ENCODE measurements around the gene HEATR9. TPM values are rescaled to one million over a fixed set of nuclear protein-coding genes. Genes with fewer than 3 reads are reported as not detected.
"Not testable (repeated sequence)": the region's sequence is repeated elsewhere in the genome, so short reads cannot be mapped to it uniquely, and the experiment has no call there.

Gene HEATR9
- total RNA-seq, 1 donor from 2014 or later, result not detected

DNA sequence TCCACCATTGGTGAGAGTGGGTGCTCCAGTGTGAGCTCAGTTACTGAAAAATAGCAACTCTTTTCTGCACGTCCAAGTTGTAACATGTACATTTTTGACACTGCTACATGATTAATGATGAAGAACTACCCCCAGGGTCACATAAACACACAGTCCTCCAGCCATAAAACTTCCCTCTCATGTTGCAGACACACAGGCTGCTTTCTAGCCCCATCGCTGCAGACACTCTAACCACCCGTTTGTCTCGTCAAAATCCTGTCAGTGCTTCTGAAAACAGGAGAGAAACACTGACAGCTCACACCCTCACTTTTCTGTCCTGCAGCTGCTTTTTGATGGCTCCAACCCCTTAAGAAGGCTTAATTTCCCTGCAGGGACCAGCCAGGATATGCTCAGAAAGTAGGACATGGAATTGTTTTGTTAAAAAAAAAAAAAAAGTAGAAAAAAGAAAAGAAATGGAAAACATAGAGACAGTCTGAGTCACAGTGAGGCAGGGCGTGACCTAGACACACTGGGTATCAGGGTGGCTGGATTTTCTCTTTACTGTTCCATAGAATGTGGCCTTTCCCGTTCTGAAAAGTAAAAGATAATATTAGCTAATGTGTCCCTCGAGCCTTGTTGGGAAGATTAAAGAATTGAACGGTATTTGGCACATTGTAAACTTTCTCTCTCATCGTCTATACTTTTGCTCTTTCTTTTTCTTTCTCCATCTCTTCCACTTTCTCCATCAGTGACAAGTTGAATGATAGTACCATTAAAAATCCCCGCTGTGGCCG is 32.2 kb upstream of the HEATR9 start:
- H3K27ac ChIP-seq, result no peak overlapping the region

DNA sequence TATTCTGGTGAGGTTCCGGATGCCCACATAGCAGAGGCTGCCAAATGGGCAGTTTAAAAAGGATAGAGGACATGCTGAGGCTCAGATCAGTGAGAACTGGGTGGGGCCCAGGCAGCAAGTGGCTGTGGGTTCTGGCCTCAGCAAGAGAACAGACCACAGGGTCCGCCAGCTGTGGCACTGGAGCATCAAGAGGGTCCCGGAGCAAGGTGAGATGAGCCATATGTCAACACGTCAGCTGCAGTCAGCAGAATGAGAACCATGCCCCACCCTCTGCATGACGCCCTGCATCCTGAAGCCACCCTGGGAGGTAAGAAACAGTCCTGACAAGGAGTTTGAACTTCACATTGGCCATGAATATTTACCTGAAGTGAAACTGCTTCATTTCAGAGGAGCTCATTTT is 31.6 kb upstream of the HEATR9 start:
- intact Hi-C loops (cut with DNase I), result no loop called here
- Histone ChIP-seq H3K4me1 (no peaks in the 10 kb centered on the region), H3K36me3 (no peaks in the 10 kb centered on the region), H3K9me3 (no peaks in the 10 kb centered on the region), H3K27ac (no peak overlapping the region), H3K27me3 (no peaks in the 10 kb centered on the region), H3K4me3 (no peak overlapping the region)
- TF ChIP-seq POLR2AphosphoS5 (IDR thresholded peaks at IDR 0.05; ENCODE audit: insufficient read depth in 1 of 2, low read depth in 1 of 2) (no peak), POLR2A (IDR thresholded peaks at IDR 0.05) (no peak)
- TF ChIP-seq, protein P1, sequence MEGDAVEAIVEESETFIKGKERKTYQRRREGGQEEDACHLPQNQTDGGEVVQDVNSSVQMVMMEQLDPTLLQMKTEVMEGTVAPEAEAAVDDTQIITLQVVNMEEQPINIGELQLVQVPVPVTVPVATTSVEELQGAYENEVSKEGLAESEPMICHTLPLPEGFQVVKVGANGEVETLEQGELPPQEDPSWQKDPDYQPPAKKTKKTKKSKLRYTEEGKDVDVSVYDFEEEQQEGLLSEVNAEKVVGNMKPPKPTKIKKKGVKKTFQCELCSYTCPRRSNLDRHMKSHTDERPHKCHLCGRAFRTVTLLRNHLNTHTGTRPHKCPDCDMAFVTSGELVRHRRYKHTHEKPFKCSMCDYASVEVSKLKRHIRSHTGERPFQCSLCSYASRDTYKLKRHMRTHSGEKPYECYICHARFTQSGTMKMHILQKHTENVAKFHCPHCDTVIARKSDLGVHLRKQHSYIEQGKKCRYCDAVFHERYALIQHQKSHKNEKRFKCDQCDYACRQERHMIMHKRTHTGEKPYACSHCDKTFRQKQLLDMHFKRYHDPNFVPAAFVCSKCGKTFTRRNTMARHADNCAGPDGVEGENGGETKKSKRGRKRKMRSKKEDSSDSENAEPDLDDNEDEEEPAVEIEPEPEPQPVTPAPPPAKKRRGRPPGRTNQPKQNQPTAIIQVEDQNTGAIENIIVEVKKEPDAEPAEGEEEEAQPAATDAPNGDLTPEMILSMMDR (IDR thresholded peaks at IDR 0.05), result no peak
- no peak for DNase-seq (ENCODE audit: extremely low spot score in 2 of 2)

More for the DNA sequence above, 32.2 kb upstream of the HEATR9 start:
- no peaks in the 10 kb centered on the region for H3K9me3 ChIP-seq
- no peaks in the 10 kb centered on the region for H3K36me3 ChIP-seq
- no peaks in the 10 kb centered on the region for H3K4me1 ChIP-seq
- H3K4me3 ChIP-seq, result no peak overlapping the region
- DNase-seq (ENCODE audit: extremely low spot score in 2 of 2), result no peak
- H3K27me3 ChIP-seq, result no peaks in the 10 kb centered on the region
- intact Hi-C loops (cut with DNase I), result no loop called here
- no peak for TF ChIP-seq POLR2A (IDR thresholded peaks at IDR 0.05)
- TF ChIP-seq POLR2AphosphoS5 (IDR thresholded peaks at IDR 0.05; ENCODE audit: insufficient read depth in 1 of 2, low read depth in 1 of 2), result no peak
- TF ChIP-seq, protein P1 (IDR thresholded peaks at IDR 0.05), result no peak

- no peak for DNase-seq (ENCODE audit: extremely low spot score in 2 of 2)
Observed at GRCh38 chr17:35898283-35899070, 29.8 kb upstream of the HEATR9 start.

GRCh38 chr17:35897772-35898171 is 29.1 kb upstream of the HEATR9 start:
- intact Hi-C loops (cut with DNase I); H3K4me1 ChIP-seq: not testable (repeated sequence)

More at GRCh38 chr17:35898283-35899070, 29.8 kb upstream of the HEATR9 start:
- H3K9me3 ChIP-seq, result no peaks in the 10 kb centered on the region
- no peaks in the 10 kb centered on the region for H3K36me3 ChIP-seq
- TF ChIP-seq, protein P1 (IDR thresholded peaks at IDR 0.05), result no peak
- TF ChIP-seq POLR2A (IDR thresholded peaks at IDR 0.05) (no peak), POLR2AphosphoS5 (IDR thresholded peaks at IDR 0.05; ENCODE audit: insufficient read depth in 1 of 2, low read depth in 1 of 2) (no peak)
- no peaks in the 10 kb centered on the region for H3K4me1 ChIP-seq
- H3K27ac ChIP-seq, result no peak overlapping the region
- no peak overlapping the region for H3K4me3 ChIP-seq
- intact Hi-C loops (cut with DNase I), result no loop called here
- H3K27me3 ChIP-seq, result no peaks in the 10 kb centered on the region

GRCh38 chr17:35895636-35896587 is 27.2 kb upstream of the HEATR9 start:
- H3K4me1 ChIP-seq, result no peaks in the 10 kb centered on the region
- H3K4me3 ChIP-seq, result no peak overlapping the region
- no peaks in the 10 kb centered on the region for H3K36me3 ChIP-seq
- DNase-seq (ENCODE audit: extremely low spot score in 2 of 2), result no peak
- H3K9me3 ChIP-seq, result no peaks in the 10 kb centered on the region
- intact Hi-C loops (cut with DNase I), result no loop called here
- H3K27me3 ChIP-seq, result no peaks in the 10 kb centered on the region
- H3K27ac ChIP-seq, result no peak overlapping the region
- TF ChIP-seq POLR2A (IDR thresholded peaks at IDR 0.05), result no peak
- TF ChIP-seq POLR2AphosphoS5 (IDR thresholded peaks at IDR 0.05; ENCODE audit: insufficient read depth in 1 of 2, low read depth in 1 of 2), result no peak
- TF ChIP-seq, protein P1 (IDR thresholded peaks at IDR 0.05), result no peak

More at GRCh38 chr17:35897772-35898171, 29.1 kb upstream of the HEATR9 start:
- not testable (repeated sequence) for H3K4me3 ChIP-seq; DNase-seq (ENCODE audit: extremely low spot score in 2 of 2); H3K27me3 ChIP-seq; H3K27ac ChIP-seq; H3K36me3 ChIP-seq; H3K9me3 ChIP-seq
